ENCODE results near the gene LRP6. TPM values are rescaled to one million over a fixed set of nuclear protein-coding genes. Genes with fewer than 3 reads are reported as not detected.

The LRP6 gene
- total RNA-seq, 1 experiment from 2014 or later = 28.1 TPM

- no TSS peak for BruUV-seq (replicated peaks)
- Histone ChIP-seq H3K9ac (ENCODE audit: low read length) (no peak overlapping the region), H2AFZ (ENCODE audit: low read depth, low read length, poor library complexity, severe bottlenecking) (no peak overlapping the region), H3K79me2 (ENCODE audit: insufficient read depth, low read length) (peaks cover 29% of the 10 kb centered on the region), H3K36me3 (ENCODE audit: control insufficient read depth in 1 of 2, insufficient read depth in 2 of 2, low read length in 2 of 2) (no peaks in the 10 kb centered on the region), H4K20me1 (ENCODE audit: insufficient read depth) (no peaks in the 10 kb centered on the region), H3K9me3 (ENCODE audit: control insufficient read depth in 1 of 2, insufficient read depth in 1 of 2, low read depth in 1 of 2, low read length in 2 of 2) (no peaks in the 10 kb centered on the region), H3K27ac (ENCODE audit: low read depth, low read length) (no peak overlapping the region), H3K27me3 (ENCODE audit: insufficient read depth, low read length) (no peaks in the 10 kb centered on the region), H3K4me1 (ENCODE audit: control insufficient read depth in 1 of 2, insufficient read depth in 2 of 2, low read length in 2 of 2) (no peaks in the 10 kb centered on the region), H3K4me3 (replicated peaks in 1 of 2; ENCODE audit: low read depth in 1 of 2, low read length in 2 of 2) (no peak overlapping the region), H3K4me2 (ENCODE audit: low read length) (no peak overlapping the region), H3K9me2 (ENCODE audit: insufficient read depth) (no peaks in the 10 kb centered on the region)
- ChIA-PET POLR2A (no interaction called here), CTCF (no interaction called here), RAD21 (ENCODE audit: low non-redundant PET in 1 of 2, low total read pairs in 2 of 2, uncharacterized antibody in 2 of 2, unreplicated experiment in 2 of 2) (no interaction called here)
- DNase-seq (ENCODE audit: low read depth, low spot score) (no peak), ATAC-seq (no peak)
- intact Hi-C loops (cut with micrococcal nuclease) = no loop called here
- TF ChIP-seq SIN3A (IDR thresholded peaks at IDR 0.05; ENCODE audit: low read depth) (no peak), EGR1 (IDR thresholded peaks at IDR 0.05; ENCODE audit: low read depth) (no peak), EZH2phosphoT487 (IDR thresholded peaks at IDR 0.05; ENCODE audit: borderline replicate concordance) (no peak), YY1 (IDR thresholded peaks at IDR 0.05; ENCODE audit: extremely low read depth, insufficient replicate concordance, low read depth, low read length) (no peak), POLR2A (IDR thresholded peaks at IDR 0.05; ENCODE audit: borderline replicate concordance, extremely low read depth, insufficient read depth, insufficient read length) (no peak), CBX3 (IDR thresholded peaks at IDR 0.05; ENCODE audit: low read depth) (no peak), EZH2 (IDR thresholded peaks at IDR 0.05) (no peak), RAD21 (IDR thresholded peaks at IDR 0.05; ENCODE audit: low read depth) (no peak), CEBPB (IDR thresholded peaks at IDR 0.05; ENCODE audit: low read depth) (no peak), MAX (IDR thresholded peaks at IDR 0.05) (no peak), SRF (IDR thresholded peaks at IDR 0.05; ENCODE audit: low read depth) (no peak), SP1 (IDR thresholded peaks at IDR 0.05; ENCODE audit: low read depth) (no peak), POLR2AphosphoS5 (IDR thresholded peaks at IDR 0.05; ENCODE audit: low read depth, low read length) (no peak), ZNF274 (IDR thresholded peaks at IDR 0.05; ENCODE audit: low read depth, low read length) (no peak), ELF1 (IDR thresholded peaks at IDR 0.05; ENCODE audit: borderline replicate concordance, low read depth) (no peak), TCF7L2 (IDR thresholded peaks at IDR 0.05; ENCODE audit: borderline replicate concordance, extremely low read depth, insufficient read depth, insufficient read length) (no peak)
- TF ChIP-seq, protein P1, sequence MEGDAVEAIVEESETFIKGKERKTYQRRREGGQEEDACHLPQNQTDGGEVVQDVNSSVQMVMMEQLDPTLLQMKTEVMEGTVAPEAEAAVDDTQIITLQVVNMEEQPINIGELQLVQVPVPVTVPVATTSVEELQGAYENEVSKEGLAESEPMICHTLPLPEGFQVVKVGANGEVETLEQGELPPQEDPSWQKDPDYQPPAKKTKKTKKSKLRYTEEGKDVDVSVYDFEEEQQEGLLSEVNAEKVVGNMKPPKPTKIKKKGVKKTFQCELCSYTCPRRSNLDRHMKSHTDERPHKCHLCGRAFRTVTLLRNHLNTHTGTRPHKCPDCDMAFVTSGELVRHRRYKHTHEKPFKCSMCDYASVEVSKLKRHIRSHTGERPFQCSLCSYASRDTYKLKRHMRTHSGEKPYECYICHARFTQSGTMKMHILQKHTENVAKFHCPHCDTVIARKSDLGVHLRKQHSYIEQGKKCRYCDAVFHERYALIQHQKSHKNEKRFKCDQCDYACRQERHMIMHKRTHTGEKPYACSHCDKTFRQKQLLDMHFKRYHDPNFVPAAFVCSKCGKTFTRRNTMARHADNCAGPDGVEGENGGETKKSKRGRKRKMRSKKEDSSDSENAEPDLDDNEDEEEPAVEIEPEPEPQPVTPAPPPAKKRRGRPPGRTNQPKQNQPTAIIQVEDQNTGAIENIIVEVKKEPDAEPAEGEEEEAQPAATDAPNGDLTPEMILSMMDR (IDR thresholded peaks at IDR 0.05 in 2 of 3, conservative IDR thresholded peaks at IDR 0.05 in 1 of 3; ENCODE audit: borderline replicate concordance in 1 of 3, insufficient read depth in 1 of 3, low read depth in 2 of 3, low read length in 2 of 3) = no peak
- TF ChIP-seq, protein P2, sequence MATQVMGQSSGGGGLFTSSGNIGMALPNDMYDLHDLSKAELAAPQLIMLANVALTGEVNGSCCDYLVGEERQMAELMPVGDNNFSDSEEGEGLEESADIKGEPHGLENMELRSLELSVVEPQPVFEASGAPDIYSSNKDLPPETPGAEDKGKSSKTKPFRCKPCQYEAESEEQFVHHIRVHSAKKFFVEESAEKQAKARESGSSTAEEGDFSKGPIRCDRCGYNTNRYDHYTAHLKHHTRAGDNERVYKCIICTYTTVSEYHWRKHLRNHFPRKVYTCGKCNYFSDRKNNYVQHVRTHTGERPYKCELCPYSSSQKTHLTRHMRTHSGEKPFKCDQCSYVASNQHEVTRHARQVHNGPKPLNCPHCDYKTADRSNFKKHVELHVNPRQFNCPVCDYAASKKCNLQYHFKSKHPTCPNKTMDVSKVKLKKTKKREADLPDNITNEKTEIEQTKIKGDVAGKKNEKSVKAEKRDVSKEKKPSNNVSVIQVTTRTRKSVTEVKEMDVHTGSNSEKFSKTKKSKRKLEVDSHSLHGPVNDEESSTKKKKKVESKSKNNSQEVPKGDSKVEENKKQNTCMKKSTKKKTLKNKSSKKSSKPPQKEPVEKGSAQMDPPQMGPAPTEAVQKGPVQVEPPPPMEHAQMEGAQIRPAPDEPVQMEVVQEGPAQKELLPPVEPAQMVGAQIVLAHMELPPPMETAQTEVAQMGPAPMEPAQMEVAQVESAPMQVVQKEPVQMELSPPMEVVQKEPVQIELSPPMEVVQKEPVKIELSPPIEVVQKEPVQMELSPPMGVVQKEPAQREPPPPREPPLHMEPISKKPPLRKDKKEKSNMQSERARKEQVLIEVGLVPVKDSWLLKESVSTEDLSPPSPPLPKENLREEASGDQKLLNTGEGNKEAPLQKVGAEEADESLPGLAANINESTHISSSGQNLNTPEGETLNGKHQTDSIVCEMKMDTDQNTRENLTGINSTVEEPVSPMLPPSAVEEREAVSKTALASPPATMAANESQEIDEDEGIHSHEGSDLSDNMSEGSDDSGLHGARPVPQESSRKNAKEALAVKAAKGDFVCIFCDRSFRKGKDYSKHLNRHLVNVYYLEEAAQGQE (IDR thresholded peaks at IDR 0.05; ENCODE audit: low read depth) = no peak
- TF ChIP-seq, protein P3, sequence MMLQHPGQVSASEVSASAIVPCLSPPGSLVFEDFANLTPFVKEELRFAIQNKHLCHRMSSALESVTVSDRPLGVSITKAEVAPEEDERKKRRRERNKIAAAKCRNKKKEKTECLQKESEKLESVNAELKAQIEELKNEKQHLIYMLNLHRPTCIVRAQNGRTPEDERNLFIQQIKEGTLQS (IDR thresholded peaks at IDR 0.05) = no peak
Observed at GRCh38 chr12:12209043-12209442, 57.8 kb downstream of the LRP6 start.

All from HCT116 (cell line).